Stimulated activated CD8-positive, alpha-beta memory T cell treated with anti-CD3 and anti-CD28 coated beads, Interleukin-4, amount 100 ng/mL, for 48 hours (primary cell): ENCODE data around the gene TFB2M.

Experiments used
- DNase-seq: peaks from one replicate; pipeline ENCODE4 v3.0.0-alpha.2; 2020

The TFB2M gene

DNA sequence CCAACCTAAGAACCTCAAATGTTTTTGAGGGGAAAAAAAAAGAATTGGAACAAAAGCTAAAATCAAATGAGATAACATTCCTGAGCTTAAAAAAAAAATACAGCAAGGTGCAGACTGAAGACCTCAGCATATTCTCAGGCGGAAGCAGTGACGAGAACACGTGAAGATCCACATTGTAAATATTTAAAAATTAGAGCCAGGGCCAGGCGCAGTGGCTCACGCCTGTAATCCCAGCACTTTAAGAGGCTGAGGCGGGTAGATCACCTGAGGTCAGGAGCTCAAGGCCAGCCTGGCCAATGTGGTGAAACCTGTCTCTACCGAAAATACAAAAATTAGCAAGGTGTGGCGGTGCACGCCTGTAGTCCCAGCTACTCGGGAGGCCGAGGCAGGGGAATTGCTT is 15.7 kb downstream of the TFB2M start:
- no peak for DNase-seq

DNA sequence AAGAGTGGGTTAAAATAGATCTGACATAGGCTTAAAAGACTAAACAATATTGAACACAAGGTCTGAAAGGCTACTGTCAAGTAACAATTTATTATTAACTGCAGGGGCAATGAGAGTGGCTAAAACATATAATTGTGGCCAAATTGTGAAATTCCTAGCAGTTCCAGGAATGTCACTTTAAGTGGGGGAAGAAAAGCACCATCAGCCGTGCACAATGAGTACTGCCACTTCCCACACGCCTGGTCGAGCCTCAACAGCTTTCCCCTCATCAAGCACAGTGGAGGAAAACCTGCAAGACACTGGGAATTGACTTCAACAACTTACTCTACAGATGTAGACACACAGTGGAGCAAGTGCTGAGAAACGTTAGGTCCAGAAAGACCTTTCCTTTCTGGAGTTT is 16.4 kb downstream of the TFB2M start:
- no peak for DNase-seq

DNA sequence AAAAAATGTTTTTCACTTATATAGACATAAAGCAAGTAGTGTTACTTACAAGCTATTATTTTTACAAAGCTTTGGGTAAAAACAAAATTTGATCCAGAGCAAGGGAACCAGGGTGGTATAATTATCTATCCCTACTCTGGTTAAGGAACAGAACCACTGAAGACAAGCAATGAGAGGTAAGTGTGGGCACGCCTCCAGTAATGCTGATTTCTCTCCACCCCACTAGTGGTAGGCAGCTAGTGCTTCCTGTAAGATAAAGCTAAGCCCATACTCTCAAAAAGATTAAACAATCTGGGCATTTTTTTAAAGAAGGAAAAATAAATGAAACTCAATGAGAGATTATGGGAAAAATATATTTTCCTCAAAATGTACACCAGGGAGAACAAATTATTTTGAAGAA is 22.1 kb downstream of the TFB2M start:
- no peak for DNase-seq

DNA sequence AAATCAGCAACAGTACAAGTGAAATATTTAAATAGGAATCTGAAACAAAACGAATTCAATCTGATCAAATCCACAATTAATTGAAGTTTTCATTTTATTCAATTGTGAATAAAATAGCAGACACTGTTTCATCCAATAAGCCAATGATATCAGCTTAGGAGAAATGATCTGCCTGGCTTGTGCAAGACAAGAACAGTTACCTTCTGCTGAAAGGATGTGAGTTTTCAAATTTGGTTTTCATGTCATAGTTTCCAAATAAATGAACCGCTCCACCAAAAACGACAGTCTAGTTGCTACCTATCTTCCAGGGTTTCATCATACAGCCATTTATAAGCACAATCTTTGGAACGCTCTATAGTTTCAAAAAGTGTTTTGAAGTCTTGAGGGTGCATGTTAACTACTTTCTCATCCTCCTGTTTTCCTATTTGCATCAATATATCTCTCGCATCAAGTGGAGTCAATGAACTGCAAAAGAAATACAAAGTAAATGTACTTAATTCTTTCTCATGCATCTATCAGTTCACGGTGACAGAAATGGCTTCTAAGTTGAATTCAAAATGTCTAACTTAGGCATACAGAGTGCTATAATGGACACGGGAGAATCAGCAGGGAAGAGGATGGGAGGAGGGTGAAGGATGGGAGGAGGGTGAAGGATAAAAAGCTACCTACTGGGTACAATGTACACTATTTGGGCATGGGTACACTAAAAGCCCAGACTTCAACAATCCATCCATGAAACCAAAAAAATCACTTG is 25.1 kb downstream of the TFB2M start:
- DNase-seq, result no peak

DNA sequence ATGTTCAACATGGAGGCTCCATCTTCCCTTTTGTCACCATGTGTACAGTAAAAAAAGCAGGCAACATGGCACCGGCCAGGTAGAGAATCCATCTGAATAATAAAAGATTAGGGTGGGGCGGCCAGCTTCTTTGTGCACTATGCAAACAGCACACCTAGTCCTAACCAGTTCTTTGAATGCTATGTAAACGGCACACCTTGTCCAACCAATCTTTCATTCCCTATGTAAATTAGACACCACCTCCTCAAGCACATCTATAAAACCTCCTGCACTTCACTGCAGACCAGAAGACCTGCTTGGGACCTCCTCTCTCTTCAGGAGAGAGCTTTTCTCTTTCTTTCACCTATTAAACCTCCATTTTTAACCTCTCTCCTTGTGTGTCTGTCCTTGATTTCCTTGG is 28.2 kb downstream of the TFB2M start:
- DNase-seq, result no peak

DNA sequence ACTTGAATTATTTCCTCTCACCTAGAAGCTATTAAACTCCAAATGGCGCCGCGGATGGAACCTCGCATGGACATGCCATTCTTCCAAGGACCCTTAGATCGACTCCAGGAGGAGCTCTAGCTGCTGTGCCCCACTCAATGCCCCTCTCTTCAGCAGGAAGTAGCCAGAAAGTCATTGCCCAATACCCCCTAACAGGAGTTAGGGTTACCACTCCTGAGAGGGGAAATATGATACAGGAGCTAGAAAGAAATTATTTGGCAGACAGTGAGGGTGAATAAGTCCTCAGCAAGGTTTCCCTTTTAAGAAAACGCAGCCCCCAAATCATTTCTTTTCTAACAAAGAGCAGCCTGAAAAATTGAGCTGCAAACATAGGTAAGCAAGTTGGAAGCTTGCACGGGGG is 28.6 kb downstream of the TFB2M start:
- no peak for DNase-seq

DNA sequence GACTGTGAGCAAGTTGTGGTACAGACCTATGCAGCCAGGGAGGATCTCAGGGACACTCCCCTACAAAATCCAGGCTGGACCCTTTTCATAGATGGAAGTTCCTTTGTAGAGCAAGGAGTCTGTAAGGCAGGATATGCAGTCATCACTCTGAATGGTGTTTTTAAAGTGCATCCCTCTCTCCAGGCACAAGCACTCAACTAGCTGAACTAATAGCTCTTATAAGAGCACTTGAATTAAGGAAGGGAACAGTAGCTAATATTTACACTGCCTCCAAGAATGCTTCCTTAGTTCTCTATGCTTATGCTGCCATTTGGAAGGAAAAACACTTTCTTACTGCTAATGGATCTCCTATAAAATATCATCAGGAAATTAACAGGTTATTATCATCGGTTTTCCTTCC is 31.9 kb downstream of the TFB2M start:
- no peak for DNase-seq

DNA sequence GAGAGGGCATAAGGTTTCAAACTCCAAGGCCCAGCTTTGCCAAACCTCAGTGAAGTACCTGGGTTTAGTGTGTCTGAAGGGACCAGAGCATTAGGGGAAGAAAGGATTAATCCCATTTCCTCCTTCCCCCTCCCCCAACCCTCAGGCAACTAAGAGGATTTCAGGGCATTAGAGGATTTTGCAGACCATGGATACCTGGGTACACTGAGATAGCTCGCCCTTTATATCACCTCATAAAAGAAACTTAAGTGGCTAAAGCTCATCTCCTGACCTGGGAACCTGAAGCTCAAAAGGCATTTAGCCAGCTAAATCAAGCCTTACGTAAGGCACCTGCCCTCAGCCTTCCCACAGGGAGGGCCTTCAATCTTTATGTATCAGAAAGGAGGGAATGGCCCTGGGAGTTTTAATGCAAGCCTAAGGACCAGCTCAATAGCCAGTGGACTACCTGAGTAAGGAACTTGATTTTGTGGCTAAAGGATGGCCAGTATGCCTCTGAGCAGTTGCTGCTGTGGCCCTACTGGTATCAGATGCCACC is 32.6 kb downstream of the TFB2M start:
- no peak for DNase-seq

DNA sequence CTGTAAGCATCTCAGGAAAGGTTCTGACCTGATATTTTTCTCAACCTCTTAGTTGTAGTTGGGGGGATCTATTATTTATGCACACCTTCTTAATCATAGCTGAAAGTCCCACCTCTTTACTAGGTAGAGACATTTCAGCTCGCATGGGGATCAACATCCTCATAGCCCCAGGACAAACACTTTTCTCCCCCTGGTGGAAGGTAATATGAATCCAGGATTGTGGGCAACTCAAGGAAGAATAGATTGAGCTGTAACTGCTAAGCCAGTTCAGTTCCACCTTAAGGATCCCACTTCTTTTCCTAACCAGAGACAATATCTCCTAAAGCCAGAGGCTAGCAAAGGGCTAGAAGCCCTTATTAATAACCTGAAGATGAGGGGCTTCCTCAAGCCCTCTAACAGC is 33.5 kb downstream of the TFB2M start:
- no peak for DNase-seq

DNA sequence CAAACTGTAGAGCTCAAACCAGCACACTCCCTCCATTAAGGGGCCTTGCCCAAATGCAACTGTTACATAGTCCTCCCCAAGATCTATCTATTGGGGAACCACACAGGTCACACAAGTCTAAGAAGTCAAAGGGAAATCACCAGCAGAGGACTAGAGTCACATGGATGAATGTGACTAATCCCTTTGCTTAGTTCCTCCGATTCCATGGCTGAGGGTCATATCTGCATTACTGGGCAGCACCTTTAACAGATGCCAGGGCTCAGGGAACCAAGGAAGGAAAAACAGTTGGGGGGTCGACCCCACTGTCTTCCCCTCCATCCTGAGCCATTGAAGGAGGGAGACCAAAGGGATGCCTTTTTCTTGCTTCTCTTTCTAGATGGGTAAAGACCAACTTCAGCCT is 35.6 kb downstream of the TFB2M start:
- no peak for DNase-seq

DNA sequence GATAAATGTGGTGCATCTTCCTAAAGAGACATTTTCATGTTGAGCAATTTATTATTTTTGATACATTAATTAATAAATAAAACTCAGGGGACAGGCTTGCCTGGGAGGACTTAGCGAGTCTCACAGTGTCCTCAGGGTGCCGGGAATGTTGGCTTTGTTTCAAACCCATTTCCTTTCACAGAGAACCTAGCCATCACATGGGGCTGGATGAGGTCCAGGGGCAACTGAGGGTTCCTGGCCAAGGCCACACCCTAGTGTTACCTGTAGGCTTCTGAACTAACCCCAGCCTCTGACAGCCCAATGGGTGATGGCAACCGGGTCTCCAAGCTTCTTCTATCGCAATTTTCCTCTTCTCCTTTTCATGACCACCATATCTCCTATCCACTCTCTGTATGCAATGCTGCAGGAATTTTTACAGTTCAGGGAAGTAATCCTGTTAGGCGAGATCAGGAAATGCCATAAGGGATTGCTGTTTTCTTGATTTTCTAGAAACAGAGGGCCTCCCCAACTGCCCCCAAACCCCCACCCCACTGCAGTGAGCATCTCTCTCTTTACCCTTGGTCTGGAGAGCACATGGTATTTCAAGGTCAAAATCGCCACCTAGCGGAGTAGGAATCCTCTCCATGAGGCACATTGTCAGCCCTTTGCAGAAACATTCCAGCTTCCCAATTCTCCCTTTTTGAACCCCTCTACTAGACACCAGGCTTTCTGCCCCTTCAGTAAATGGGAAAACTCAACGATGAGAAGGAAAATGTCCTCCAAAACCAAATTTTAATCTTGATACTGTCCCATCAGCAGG is 36.9 kb downstream of the TFB2M start:
- DNase-seq, result no peak

DNA sequence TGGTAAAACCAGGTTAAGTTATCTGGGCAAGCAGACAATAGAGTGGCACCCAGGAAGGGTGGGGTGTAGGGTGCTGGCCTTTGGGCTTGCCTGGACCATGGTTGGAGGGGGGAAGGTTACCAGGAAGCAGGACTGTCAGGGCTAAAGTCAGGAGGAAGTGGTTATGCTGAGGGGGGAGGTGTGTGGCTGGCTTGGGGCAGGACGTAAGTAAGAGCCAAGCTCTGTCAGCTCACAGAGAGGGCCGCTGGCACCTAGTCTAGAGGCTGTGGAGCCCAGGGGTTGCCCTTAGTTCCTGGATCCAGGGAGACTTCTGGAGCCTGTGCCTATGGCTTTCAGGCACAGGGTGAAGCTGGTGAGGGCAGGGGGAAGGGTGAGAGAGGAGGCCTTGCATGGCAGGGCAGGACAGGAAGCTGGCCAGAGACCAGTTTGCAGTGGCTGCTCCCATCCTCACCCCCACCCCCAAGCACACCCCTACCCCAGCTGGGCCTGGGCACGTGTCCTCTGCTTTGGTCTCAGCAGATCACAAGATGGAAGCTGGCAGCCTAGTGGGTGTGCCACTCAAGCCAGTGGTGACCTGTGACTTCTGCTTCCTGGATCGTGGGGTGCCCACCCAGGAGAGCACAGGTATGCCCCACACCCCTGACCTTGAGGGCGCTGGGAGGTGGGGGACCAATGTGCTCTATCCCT is 38.5 kb downstream of the TFB2M start:
- DNase-seq, result no peak

DNA sequence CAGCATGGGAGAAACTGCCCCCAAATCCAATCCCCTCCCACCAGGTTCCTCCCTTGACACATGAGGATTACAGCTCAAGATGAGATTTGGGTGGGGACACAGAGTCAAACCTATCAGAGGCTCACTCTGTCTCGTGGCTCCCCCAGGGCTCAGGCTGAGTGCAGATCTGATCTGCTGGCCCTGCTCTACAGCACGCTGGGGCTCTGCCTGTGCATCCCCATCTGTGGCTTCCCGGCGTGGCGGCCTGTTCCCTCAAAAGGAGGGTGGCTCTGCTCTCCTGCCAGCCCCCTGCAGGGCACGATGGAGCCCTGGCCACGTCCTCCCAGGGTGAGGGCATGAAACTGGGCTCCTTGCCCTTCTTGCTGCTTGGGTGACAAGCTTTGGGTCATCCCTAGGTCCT is 39.1 kb downstream of the TFB2M start:
- no peak for DNase-seq

DNA sequence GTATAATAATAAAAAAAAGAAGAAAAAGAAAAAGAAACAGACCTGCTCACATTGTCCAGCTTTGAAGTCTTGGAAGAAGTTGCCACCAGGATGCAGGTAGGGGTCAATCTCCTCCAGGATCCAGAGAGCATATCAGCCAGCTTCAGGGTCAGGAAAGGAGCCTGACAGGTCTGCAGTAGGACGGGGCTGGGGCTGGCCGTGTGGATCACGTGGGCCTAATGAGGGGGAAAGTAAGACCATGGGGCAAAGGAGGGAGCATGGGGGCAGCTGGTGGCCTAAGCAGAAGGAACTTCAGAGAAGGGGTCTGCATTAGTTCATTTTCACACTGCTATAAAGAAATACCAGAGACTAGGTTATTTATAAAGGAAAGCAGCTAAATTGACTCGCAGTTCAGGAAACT is 39.7 kb downstream of the TFB2M start:
- no peak for DNase-seq

DNA sequence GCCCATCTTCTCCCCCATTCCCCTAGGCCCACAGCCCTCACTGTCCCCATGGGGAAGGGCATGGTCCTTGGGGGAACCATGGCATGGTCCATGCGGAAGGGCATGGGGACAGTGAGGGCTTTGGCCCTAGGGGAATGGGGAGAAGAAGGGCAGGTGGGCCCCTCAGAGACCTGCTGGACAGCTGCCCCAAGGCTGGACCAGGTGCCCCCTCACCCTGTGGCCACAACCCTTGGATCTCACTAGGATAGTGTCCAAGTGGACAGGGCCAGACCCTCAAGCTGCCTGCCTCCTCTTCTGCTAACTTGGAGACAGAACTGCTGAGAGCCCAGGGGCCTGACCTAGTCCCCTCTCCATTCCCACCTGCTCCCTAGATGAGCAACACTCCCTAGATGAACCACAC is 46.5 kb downstream of the TFB2M start:
- no peak for DNase-seq

DNA sequence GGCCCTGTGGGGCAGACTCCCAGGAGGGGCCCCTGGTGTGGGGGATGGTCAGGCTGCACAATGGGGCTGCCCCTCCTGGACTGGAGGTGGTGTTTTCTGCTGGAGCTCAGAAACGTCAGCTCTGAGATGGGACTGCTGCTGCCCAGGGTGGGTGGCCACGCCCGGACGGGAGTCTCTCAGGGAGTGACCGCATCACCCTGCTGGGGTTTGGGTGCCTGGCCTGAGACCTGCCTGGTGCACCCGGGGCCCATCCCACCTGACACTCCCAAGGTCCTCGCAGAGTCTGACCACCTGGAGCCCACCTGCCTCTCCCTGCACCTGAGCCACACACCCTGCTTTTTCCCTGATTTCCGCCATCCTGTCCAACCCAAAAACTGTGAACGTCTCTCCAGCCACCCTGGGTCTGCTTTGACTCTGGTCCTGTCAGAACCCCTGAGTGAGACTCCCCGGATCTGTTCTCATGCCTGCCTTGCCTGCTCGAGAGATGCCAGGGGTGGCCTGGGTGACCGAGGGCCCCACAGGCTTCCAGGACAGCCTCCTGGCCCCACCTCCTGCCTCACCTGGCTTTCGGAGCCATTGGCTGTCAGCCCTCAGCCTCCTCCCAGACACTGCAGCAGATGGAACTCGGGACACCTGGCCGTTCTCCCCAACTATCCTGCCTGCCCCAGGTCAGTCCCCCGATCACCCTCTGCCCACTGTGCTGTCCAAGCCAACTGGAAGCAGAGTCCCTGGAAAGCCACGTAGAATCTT is 47.4 kb downstream of the TFB2M start:
- DNase-seq, result no peak

DNA sequence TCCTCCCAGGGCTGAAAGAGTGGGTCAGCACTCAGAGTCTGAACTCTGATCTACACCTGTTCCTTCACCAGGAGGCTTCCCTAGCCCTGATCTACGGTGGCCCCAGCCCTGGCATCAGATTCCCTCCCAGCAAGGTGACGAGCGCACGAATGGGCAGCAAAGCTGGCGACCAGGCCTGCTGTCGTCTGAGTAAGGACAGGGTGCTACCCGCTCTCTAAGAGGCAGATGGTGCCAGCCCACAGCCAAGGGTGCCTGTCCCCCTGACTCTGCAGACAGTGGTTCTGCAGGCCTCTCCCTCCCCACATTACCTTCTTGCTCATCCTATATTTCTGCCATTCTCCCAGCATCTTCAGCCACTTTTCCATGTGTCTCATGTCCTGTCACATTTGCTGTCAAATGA is 48.7 kb downstream of the TFB2M start:
- no peak for DNase-seq

DNA sequence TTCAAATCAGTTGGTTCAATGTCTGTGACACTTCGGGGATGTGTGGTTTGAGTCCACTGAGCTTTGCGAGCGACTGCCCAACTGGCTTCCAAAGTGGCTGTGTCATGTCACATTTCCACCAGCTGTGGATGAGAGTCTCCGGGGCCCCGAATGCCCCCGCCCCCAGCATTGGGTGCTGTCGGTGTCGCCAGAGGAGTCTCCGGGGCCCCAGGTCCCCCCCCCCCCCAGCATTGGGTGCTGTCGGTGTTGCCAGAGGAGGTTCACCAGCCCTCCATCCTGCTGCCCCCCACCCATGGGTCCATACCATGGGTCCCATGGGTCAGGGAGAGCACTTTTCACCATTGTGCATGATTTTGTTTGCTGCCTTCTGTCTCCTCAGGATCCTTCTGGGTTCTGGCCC is 49.9 kb downstream of the TFB2M start:
- no peak for DNase-seq

DNA sequence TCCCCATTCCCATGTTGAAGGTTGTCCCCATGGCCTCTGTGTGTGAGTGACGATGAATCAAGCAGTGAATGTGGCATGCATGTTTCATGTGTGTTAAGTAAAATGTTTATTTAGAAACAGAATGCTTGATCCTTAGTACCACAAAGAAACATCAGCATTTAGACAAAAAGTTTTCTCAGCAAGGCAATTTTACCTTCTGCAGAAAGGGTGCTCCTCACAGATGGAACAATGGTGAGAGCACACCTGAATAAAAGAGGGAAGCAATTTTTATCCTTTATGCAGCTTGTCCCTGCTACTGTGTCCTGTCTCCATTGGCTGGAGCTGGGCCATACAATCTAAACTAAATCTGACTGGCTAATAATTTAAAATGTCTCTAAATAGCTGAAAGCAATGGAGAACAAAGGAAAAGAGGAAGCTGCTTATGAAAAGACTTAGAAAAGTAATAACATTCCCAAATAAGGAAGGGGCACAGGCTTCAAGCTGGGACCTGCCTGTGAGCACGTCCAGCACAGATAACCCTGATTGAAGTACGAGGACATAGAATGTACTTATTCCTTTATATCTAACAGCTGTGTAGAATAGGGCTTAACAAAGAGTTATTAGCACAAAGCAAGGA is 50.6 kb downstream of the TFB2M start:
- no peak for DNase-seq

DNA sequence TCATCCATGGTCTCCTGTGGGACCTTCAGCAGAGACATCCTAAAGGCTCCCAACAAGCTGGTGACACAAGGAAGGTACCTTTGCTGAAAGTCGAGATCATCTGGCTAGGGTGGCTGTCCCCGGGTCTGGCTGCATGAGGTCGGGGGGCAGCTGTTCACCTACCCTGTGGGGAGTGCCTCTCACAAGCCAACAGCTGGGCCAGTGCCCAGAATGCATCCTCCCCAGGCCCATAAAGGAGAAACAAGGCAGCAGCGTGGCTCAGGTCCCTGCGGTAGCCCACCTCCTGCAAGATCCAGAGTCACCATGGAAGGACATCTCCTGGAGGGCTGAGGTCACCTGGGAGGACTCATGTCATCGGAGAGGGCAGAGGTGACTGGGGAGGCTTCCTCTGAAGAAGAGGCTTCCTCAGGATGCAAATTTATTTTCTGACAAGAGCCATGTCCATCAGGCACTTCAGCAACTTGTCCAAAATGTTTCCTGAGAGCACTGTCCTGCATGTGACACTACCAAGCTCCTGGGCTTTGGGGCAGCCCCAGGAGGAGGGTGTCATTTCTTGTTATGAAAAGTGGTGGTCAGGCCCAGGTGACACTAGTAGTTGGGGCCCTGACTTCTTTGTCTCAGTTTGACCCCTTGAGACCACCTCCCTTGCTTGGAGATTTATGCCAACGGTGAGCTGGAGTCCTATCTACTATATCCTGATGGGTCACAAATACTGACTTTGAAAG is 52.3 kb downstream of the TFB2M start:
- DNase-seq, result no peak

DNA sequence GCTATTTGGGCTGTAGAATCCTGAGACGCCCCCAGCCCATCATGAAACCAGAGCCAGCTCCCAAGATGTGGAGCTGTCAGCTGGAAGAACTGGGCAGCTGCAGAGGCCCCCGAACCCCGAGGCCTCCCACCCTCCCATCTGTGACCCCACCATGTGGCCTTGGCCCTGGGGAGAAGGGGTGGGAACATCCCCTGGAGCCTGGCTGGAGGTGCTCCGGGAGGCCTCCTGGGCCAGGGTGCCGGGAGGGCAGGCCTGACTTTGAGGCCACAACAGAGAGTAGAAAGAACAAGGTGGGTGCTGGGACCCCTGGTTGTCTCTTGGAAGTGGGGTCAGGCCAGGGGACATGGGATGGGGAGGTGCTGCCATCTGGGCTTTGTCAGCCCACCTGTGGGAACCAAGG is 53.0 kb downstream of the TFB2M start:
- no peak for DNase-seq

DNA sequence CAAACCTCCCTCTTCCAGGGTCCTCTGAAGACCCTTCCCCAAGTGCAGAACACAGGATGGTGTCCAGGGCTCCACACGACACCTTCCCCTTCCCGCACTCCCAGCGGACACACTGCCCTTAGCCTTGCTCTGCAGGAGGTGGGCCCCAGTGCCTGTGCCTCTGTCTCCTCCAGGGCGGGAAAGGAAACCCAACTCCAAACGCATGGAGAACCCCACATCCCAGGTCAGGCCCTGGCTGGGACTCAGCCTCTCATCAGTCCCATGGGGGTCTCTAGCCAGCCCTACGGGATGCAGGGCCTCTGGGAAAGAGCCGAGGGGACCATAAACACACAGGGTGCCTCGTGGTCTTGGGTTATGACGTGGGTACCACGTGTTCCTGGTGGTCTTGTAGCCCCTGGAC is 53.4 kb downstream of the TFB2M start:
- no peak for DNase-seq
